Thyroid gland (tissue), 4 donors: ENCODE measurements around the gene SMIM30. TPM values are rescaled to one million over a fixed set of nuclear protein-coding genes. Genes with fewer than 3 reads are reported as not detected.

Source experiments
- DNase-seq, 2 donors: peaks; one replicate each; pipeline ENCODE4 v3.0.0-alpha.2; 2019
- H3K27ac ChIP-seq, 3 donors: fragments of 200-600 bp; sonication (generic); 1 replicate in 2 of 3; 2 replicates in 1 of 3; pipeline ENCODE4 v1.5.1; 2016 to 2019; ENCODE audit warnings: mild to moderate bottlenecking in 1 of 3, moderate library complexity in 1 of 3
- H3K27me3 ChIP-seq: fragments of 200-600 bp; sonication (generic); one replicate; pipeline ENCODE4 v1.5.1; 2019
- H3K36me3 ChIP-seq, 2 donors: fragments of 200-600 bp; sonication (generic); one replicate each; pipeline ENCODE4 v1.5.1; 2016 to 2019
- H3K4me1 ChIP-seq, 2 donors: fragments of 200-600 bp; sonication (generic); one replicate each; pipeline ENCODE4 v1.5.1; 2017 to 2019
- H3K4me3 ChIP-seq, 3 donors: fragments of 200-600 bp; sonication (generic); replicated peaks in 1 of 3; 1 replicate in 2 of 3; 2 replicates in 1 of 3; pipeline ENCODE4 v1.5.1; 2016; ENCODE audit warnings: mild to moderate bottlenecking in 1 of 3
- H3K9me3 ChIP-seq: fragments of 200-600 bp; sonication (generic); one replicate; pipeline ENCODE4 v1.5.1; 2017
- CTCF ChIP-seq, 6 experiments: fragments of 200-600 bp in 3 of 6; fragments of 450-650 bp in 3 of 6; sonication (generic) in 3 of 6; IDR thresholded peaks; one replicate each; pipeline ENCODE4 v1.5.1; 2016 to 2019; ENCODE audit warnings: antibody characterized with exemption in 6 of 6, mild to moderate bottlenecking in 2 of 6, inconsistent platforms in 1 of 6, moderate library complexity in 1 of 6
- POLR2A ChIP-seq, 2 donors: fragments of 450-650 bp; IDR thresholded peaks; one replicate each; pipeline ENCODE4 v1.6.1; 2017; ENCODE audit warnings: antibody characterized with exemption in 2 of 2, mild to moderate bottlenecking in 2 of 2, moderate library complexity in 1 of 2
- WGBS, 2 donors: methylation state at CpG; one replicate each; pipeline ENCODE4 v1.1.5; 2017; 5-methylcytosine and 5-hydroxymethylcytosine counted together
- intact Hi-C: fragments of 100-400 bp; cut with DNase I; formaldehyde crosslinking; loops from one replicate; pipeline ENCODE4 v1.15.1; 2023
- total RNA-seq, 4 donors: library from RNA; depleted of rRNA; stranded (reverse); fragments of >200 nt; gene quantifications; one replicate each; pipeline ENCODE4 v1.2.3, GENCODE V29; 2016

Gene SMIM30
- total RNA-seq, 4 donors from 2014 or later: 56.3 to 80.9 (median 70.5) TPM

GRCh38 chr7:113084496-113085172, 33.7 kb downstream of the SMIM30 start:
- intact Hi-C loops: no loop called here
- DNase-seq: no peak
- Histone ChIP-seq H3K4me1 (peaks cover 0 to 4% of the 10 kb centered on the region in 2 donors), H3K27me3 (no peaks in the 10 kb centered on the region), H3K4me3 (no peak overlapping the region), H3K27ac (no peak overlapping the region), H3K9me3 (no peaks in the 10 kb centered on the region), H3K36me3 (no peaks in the 10 kb centered on the region)
- WGBS, 2 donors: 95% methylated on average over 4 of the region's 4 CpGs
- no peak for TF ChIP-seq CTCF (IDR thresholded peaks at IDR 0.05)
- TF ChIP-seq POLR2A (IDR thresholded peaks at IDR 0.05): no peak

- no peaks in the 10 kb centered on the region for H3K36me3 ChIP-seq
- DNase-seq: no peak
- TF ChIP-seq CTCF (IDR thresholded peaks at IDR 0.05) (no peak), POLR2A (IDR thresholded peaks at IDR 0.05) (no peak)
- H3K27ac ChIP-seq: no peak overlapping the region
- H3K4me1 ChIP-seq: peaks cover 0 to 4% of the 10 kb centered on the region in 2 donors
- no peaks in the 10 kb centered on the region for H3K9me3 ChIP-seq
- H3K4me3 ChIP-seq: no peak overlapping the region
- WGBS, 2 donors: 86 to 87% methylated on average over 10 of the region's 10 CpGs
- intact Hi-C loops: no loop called here
- no peaks in the 10 kb centered on the region for H3K27me3 ChIP-seq
These were observed 34.4 kb downstream of the SMIM30 start for GRCh38 chr7:113083816-113084495.

GRCh38 chr7:113083132-113083815, 35.1 kb downstream of the SMIM30 start:
- Histone ChIP-seq H3K27ac (no peak overlapping the region), H3K27me3 (no peaks in the 10 kb centered on the region), H3K36me3 (no peaks in the 10 kb centered on the region), H3K9me3 (no peaks in the 10 kb centered on the region), H3K4me3 (no peak overlapping the region), H3K4me1 (peaks cover 0 to 4% of the 10 kb centered on the region in 2 donors)
- no peak for DNase-seq
- TF ChIP-seq CTCF (IDR thresholded peaks at IDR 0.05): no peak
- no peak for TF ChIP-seq POLR2A (IDR thresholded peaks at IDR 0.05)
- WGBS, 2 donors: 82 to 96% methylated on average over 1 of the region's 1 CpG
- intact Hi-C loops: no loop called here

GRCh38 chr7:113078331-113078730, 40.0 kb downstream of the SMIM30 start:
- H3K4me3 ChIP-seq: no peak overlapping the region
- H3K36me3 ChIP-seq: no peaks in the 10 kb centered on the region
- H3K27me3 ChIP-seq: no peaks in the 10 kb centered on the region
- intact Hi-C loops: no loop called here
- no peaks in the 10 kb centered on the region for H3K9me3 ChIP-seq
- no peak overlapping the region for H3K27ac ChIP-seq
- no peaks in the 10 kb centered on the region for H3K4me1 ChIP-seq
- WGBS, 2 donors: 69 to 75% methylated on average over 2 of the region's 2 CpGs
- no peak for DNase-seq
- TF ChIP-seq POLR2A (IDR thresholded peaks at IDR 0.05) (no peak), CTCF (IDR thresholded peaks at IDR 0.05) (no peak)

GRCh38 chr7:113076703-113077102, 41.7 kb downstream of the SMIM30 start:
- H3K9me3 ChIP-seq: no peaks in the 10 kb centered on the region
- TF ChIP-seq CTCF (IDR thresholded peaks at IDR 0.05) (no peak), POLR2A (IDR thresholded peaks at IDR 0.05) (no peak)
- WGBS, 2 donors: 86 to 89% methylated on average over 3 of the region's 3 CpGs

More at GRCh38 chr7:113076703-113077102, 41.7 kb downstream of the SMIM30 start:
- intact Hi-C loops: no loop called here
- no peak overlapping the region for H3K27ac ChIP-seq
- no peaks in the 10 kb centered on the region for H3K27me3 ChIP-seq
- H3K36me3 ChIP-seq: no peaks in the 10 kb centered on the region
- H3K4me1 ChIP-seq: no peaks in the 10 kb centered on the region
- no peak for DNase-seq
- no peak overlapping the region for H3K4me3 ChIP-seq
